GM19468 (cell line): ENCODE measurements around the gene SNX1.

Experiments used
- ATAC-seq: cut with Tn5 transposase; IDR thresholded peaks from one replicate; pipeline ENCODE4 v1.9.1; 2021; ENCODE audit warnings: mild to moderate bottlenecking, moderate library complexity, moderate number of reproducible peaks; ENCODE audit not compliant: unreplicated experiment; ENCODE audit errors: extremely low read depth

SNX1 gene

DNA sequence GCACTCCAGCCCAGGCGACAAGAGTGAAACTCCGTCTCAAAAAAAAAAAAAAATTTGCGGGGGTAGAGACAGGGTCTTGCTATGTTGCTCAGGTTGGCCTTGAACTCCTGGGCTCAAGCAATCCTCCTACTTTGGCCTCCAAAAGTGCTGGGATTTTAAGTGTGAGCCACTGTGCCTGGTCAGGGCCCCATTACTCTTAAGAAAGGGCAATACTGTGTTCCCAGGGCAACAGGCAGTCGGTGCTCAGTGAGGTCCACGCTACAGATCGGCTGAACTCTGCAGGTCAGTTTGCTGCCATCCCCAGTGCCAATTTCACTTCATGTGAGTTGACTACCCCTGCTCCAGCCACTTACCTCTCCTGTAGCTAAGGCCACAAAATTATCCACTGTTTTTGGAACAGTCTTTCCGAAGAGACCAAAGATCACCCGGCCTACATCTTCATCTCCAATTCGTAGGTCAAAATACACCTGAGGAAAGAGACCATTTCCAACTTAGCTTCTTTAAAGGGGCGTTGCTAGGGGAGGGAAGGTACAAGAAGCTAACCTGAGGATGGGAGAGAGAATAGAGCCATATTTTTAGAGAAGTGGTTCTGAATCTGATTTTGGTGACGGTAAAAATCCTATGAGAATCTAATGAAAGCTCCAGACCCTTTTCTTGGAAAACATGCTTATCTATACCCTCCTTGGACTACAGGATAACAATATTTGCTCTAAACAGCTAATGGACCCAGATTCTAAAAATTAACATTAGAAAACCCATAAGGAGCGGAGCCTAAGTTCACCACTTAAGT is 66.1 kb downstream of the SNX1 start:
- ATAC-seq, result no peak

DNA sequence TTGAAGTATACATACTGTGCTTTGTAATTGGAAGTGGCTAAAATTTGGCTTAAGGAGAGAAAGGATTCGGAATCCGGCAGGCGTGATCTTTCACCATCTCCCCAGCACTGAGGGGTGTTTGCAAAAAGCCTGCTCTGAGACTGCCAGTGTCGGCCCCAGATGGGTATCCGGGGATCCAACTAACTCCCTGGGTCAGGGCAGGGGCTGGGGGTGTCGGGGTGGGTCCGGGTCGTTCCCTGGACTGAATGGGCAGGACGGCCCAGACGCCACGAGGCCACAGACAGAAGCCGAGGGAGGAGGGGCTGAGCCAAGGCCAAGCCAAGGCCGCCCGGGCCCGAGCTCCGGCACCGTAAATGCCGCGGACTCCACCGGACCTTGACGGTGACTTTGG is 66.7 kb downstream of the SNX1 start:
- ATAC-seq, result no peak

- peak; percentile 92 for ATAC-seq
Observed at GRCh38 chr15:64162869-64163658, 67.3 kb downstream of the SNX1 start, which contains the start of gene PPIB. Gene PPIB, minus strand, starts transcription at chr15:64163022. Its CDS starts 36 bp downstream, at chr15:64162986.

DNA sequence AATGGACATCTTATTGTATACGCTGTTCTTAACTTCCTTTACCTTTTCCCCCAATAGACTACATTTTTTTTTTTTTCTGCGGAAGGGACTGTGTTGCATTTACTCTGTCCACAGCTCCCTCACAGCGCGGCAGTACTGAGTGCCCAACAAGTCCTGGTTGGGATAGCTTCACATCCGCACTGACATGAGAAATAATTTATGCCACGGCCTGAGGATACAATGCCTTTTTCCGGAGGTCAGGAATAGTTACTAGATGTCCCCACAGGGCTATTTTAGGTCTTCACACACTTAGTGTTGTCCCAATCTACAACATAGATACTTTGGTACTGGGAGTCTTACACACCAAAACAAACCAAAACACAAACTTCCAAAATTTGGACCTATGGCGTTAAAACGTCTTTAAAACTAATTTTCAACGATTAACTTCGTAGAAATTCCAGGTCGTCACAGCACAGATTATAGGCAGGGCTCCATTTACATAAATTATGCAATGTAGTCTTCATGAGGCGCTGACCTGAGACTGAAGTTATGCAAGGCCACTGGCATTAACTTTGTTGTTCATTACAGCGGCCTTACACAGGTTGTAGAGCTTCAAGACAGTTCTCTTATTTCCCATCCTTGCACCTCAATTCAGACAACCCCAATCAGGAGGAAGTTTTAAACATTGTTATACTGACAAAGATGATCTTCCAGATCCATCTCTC is 68.0 kb downstream of the SNX1 start:
- no peak for ATAC-seq

GRCh38 chr15:64164436-64164835 is 68.7 kb downstream of the SNX1 start:
- ATAC-seq, result no peak

- ATAC-seq, result no peak
Observed at GRCh38 chr15:64166102-64166890, 70.5 kb downstream of the SNX1 start.

GRCh38 chr15:64180235-64180824 is 84.5 kb downstream of the SNX1 start:
- ATAC-seq, result peak; percentile 76

- no peak for ATAC-seq
Observed at GRCh38 chr15:64182859-64183370, 87.1 kb downstream of the SNX1 start.

DNA sequence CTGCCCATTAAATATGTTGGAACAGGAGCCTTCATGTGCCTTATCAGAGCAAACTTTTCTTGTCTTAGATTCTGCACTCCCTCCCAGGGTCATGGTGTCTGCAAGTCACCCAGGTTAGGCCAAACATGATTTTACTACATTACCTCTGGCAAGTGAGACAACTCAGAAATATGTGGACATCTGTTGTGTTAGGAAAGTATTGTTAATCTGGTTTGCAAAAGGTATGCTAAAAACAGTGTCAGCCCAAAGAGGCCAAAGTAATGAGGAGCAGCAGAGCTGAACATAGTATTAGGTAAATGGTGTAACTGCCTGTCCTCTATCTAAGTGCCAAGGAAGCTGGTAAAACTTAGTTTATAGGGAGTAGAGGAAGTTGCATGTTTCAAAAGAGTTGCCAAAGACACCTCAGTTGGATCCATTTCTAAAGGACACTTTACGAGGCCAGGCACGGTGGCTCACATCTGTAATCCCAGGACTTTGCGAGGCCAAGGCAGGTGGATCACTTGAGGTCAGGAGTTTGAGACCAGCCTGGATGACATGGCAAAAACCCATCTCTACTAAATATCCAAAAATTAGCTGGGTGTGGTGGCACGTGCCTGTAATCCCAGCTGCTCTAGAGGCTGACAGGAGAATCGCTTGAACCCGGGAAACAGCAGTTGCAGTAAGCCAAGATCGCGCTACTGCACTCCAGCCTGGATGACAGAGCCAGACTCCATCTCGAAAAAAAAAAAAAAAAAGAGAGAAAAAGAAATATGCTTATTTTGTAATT is 89.5 kb downstream of the SNX1 start:
- no peak for ATAC-seq

GRCh38 chr15:64187396-64188191 is 91.8 kb downstream of the SNX1 start:
- ATAC-seq, result no peak
